Endothelial cell of umbilical vein (primary cell): Measurements from ENCODE around the gene PARP3. TPM values are rescaled to one million over a fixed set of nuclear protein-coding genes. Genes with fewer than 3 reads are reported as not detected.

Source experiments
- BruUV-seq: library from RNA; stranded (reverse); fragments of 400-500 nt; replicated peaks from 2 replicates; lab custom pipeline; 2021; lab: Mats Ljungman, UMichigan
- CTCF ChIA-PET: fragments of 300-600, 350-600 bp; sonication (Branson Sonifier 250); formaldehyde crosslinking; loops from one replicate; lab custom pipeline; 2021; ENCODE audit warnings: antibody characterized with exemption, inconsistent platforms; lab: Charles Lee
- POLR2A ChIA-PET: fragments of 300-600, 350-600 bp; sonication (Branson Sonifier 250); formaldehyde crosslinking; loops from one replicate; lab custom pipeline; 2021; ENCODE audit warnings: antibody characterized with exemption, inconsistent platforms; lab: Charles Lee
- DNase-seq: peaks from one replicate; pipeline ENCODE4 v3.0.0-alpha.2; 2011; ENCODE audit warnings: low read depth, low spot score
- FAIRE-seq: peaks from 2 replicates; lab custom pipeline; 2011; peaks lifted over from hg19 to GRCh38; lab: Jason Lieb, UNC
- H2AFZ ChIP-seq: 2 replicates; pipeline ENCODE4 v1.6.0; 2012; ENCODE audit warnings: low read depth, low read length, control low read depth, inconsistent platforms
- H3K27ac ChIP-seq: 2 replicates; pipeline ENCODE4 v1.5.1; 2011; ENCODE audit warnings: low read depth, mild to moderate bottlenecking, control low read depth, low read length, moderate library complexity; ENCODE audit not compliant: insufficient read depth
- H3K27me3 ChIP-seq, 2 experiments: 2 replicates each; pipeline versions ENCODE4 v1.6.0 to v1.6.1; 2011; ENCODE audit warnings: low read length in 2 of 2, mixed read lengths in 1 of 2; ENCODE audit not compliant: control insufficient read depth in 2 of 2, insufficient read depth in 2 of 2
- H3K36me3 ChIP-seq, 2 experiments: 2 replicates in 1 of 2; 3 replicates in 1 of 2; pipeline ENCODE4 v1.5.1; 2011; ENCODE audit warnings: low read length in 2 of 2, mild to moderate bottlenecking in 1 of 2, moderate library complexity in 1 of 2; ENCODE audit not compliant: control insufficient read depth in 2 of 2, insufficient read depth in 2 of 2; ENCODE audit errors: extremely low read depth in 1 of 2
- H3K4me1 ChIP-seq: 3 replicates; pipeline ENCODE4 v1.5.1; 2011; ENCODE audit warnings: mild to moderate bottlenecking, low read length; ENCODE audit not compliant: control insufficient read depth, insufficient read depth; ENCODE audit errors: extremely low read depth
- H3K4me2 ChIP-seq: 2 replicates; pipeline ENCODE4 v1.6.1; 2011; ENCODE audit warnings: low read length, control low read depth, mixed read lengths; ENCODE audit not compliant: insufficient read depth
- H3K4me3 ChIP-seq, 3 experiments: fragments of 200-600 bp in 1 of 3; sonication (generic), shearing (Covaris generic) in 1 of 3; replicated peaks in 1 of 3; 2 replicates each; pipeline ENCODE4 v1.5.1; 2011 to 2016; ENCODE audit warnings: control low read depth in 3 of 3, low read length in 3 of 3, mild to moderate bottlenecking in 2 of 3, inconsistent platforms in 1 of 3, low read depth in 1 of 3, moderate library complexity in 1 of 3; ENCODE audit not compliant: insufficient read depth in 1 of 3
- H3K79me2 ChIP-seq: 2 replicates; pipeline ENCODE4 v1.6.0; 2012; ENCODE audit warnings: low read length, inconsistent platforms; ENCODE audit not compliant: control insufficient read depth, insufficient read depth
- H3K9ac ChIP-seq: replicated peaks from 2 replicates; pipeline ENCODE3; 2011; ENCODE audit warnings: low read length, control low read depth; ENCODE audit not compliant: insufficient read depth; ENCODE audit errors: extremely low read depth
- H3K9me1 ChIP-seq: replicated peaks from 3 replicates; pipeline ENCODE4 v1.6.0; 2011; ENCODE audit warnings: mild to moderate bottlenecking, low read length; ENCODE audit not compliant: control insufficient read depth, insufficient read depth; ENCODE audit errors: extremely low read depth
- H3K9me3 ChIP-seq: replicated peaks from 2 replicates; pipeline ENCODE4 v1.5.1; 2012; ENCODE audit warnings: low read length, inconsistent platforms; ENCODE audit not compliant: control insufficient read depth, insufficient read depth
- H4K20me1 ChIP-seq: replicated peaks from 2 replicates; pipeline ENCODE3; 2011; ENCODE audit warnings: mild to moderate bottlenecking, low read length; ENCODE audit not compliant: control insufficient read depth, insufficient read depth; ENCODE audit errors: extremely low read depth
- FOS ChIP-seq: IDR thresholded peaks from 2 replicates; pipeline ENCODE4 v1.6.1; 2011; ENCODE audit warnings: mild to moderate bottlenecking, low read length, moderate library complexity, borderline replicate concordance; ENCODE audit not compliant: insufficient read depth
- GATA2 ChIP-seq: IDR thresholded peaks from 2 replicates; pipeline ENCODE4 v1.7.0; 2011; ENCODE audit warnings: low read depth, mild to moderate bottlenecking, moderate library complexity, mixed read lengths, low read length; ENCODE audit not compliant: insufficient read length, insufficient read depth
- JUN ChIP-seq: IDR thresholded peaks from 2 replicates; pipeline ENCODE4 v1.6.1; 2011; ENCODE audit warnings: borderline replicate concordance, low read depth; ENCODE audit not compliant: insufficient read length, insufficient read depth
- MAX ChIP-seq: IDR thresholded peaks from 2 replicates; pipeline ENCODE4 v1.6.1; 2011; ENCODE audit not compliant: insufficient read depth, insufficient read length
- POLR2A ChIP-seq: IDR thresholded peaks from 2 replicates; pipeline ENCODE4 v1.6.1; 2012; ENCODE audit warnings: low read depth, mild to moderate bottlenecking, control low read depth, low read length
- POLR2AphosphoS5 ChIP-seq: IDR thresholded peaks from 2 replicates; pipeline ENCODE4 v1.6.1; 2012; ENCODE audit warnings: low read depth, mild to moderate bottlenecking, control low read depth, low read length, moderate library complexity; ENCODE audit not compliant: insufficient read depth
- dilution Hi-C: fragments of 300-500 bp; cut with MboI; formaldehyde crosslinking; loops from one replicate; pipeline ENCODE4 v1.15.0; 2019; ENCODE audit warnings: low sequenced_read_pairs; ENCODE audit not compliant: extremely low pct_ligation_motif_present
- intact Hi-C: fragments of 100-400 bp; cut with micrococcal nuclease; formaldehyde crosslinking; loops from one replicate; pipeline ENCODE4 v1.10.0; 2022
- polyA plus RNA-seq, 4 experiments: library from polyadenylated mRNA; depleted of rRNA in 3 of 4; stranded (reverse) in 3 of 4; unstranded in 1 of 4; fragments of >200 nt; gene quantifications; 2 replicates each; pipeline versions ENCODE4 v1.2.1 to v1.2.3, GENCODE V29; 2011 to 2012; ENCODE audit warnings: missing spikeins in 1 of 4
- total RNA-seq: library from RNA; stranded (reverse); gene quantifications from 2 replicates; pipeline ENCODE4 v1.2.3, GENCODE V29; 2021
- TF ChIP-seq, protein P1 (sequence below), 2 donors: IDR thresholded peaks; 1 replicate in 1 of 2; 2 replicates in 1 of 2; pipeline ENCODE4 v1.5.1; 2011; ENCODE audit warnings: low read length in 2 of 2, mild to moderate bottlenecking in 2 of 2, moderate library complexity in 2 of 2, control low read depth in 1 of 2, inconsistent platforms in 1 of 2, low read depth in 1 of 2; ENCODE audit not compliant: insufficient read depth in 1 of 2; ENCODE audit errors: extremely low read depth in 1 of 2

PARP3 gene
- total and polyA plus RNA-seq, 2 donors (not counting 3 experiments of a cell fraction or from before 2014, with no cell fraction given): 10.0 to 13.8 TPM

DNA sequence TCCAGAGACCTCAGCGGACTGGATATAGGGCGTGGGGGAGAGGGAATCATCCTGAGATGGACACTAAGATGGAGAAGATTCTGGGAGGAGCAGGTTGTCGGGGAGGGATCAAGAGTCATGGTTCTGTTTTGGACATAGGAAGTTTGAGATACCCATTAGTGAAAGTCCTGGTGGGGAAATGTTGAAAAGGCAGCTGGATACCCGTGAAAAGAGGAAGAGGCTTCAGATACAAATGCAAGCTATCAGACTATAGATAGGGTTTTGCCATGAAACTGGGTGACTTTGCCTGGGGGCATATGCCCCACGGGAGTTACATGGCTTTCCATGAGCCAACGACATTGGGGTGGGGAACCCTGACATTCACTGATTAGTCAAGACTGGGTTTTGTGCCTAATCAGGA, 11.9 kb downstream of the PARP3 start:
- no peaks in the 10 kb centered on the region for H3K79me2 ChIP-seq
- H3K27ac ChIP-seq: no peak overlapping the region
- H3K4me2 ChIP-seq: no peak overlapping the region
- H3K4me1 ChIP-seq: no peaks in the 10 kb centered on the region
- no peak for DNase-seq
- intact Hi-C loops: no loop called here
- H3K27me3 ChIP-seq: peaks cover 7 to 13% of the 10 kb centered on the region in 2 experiments
- TF ChIP-seq MAX (no peak), POLR2AphosphoS5 (no peak), FOS (no peak), GATA2 (no peak), POLR2A (no peak), JUN (no peak)
- TF ChIP-seq, protein P1, sequence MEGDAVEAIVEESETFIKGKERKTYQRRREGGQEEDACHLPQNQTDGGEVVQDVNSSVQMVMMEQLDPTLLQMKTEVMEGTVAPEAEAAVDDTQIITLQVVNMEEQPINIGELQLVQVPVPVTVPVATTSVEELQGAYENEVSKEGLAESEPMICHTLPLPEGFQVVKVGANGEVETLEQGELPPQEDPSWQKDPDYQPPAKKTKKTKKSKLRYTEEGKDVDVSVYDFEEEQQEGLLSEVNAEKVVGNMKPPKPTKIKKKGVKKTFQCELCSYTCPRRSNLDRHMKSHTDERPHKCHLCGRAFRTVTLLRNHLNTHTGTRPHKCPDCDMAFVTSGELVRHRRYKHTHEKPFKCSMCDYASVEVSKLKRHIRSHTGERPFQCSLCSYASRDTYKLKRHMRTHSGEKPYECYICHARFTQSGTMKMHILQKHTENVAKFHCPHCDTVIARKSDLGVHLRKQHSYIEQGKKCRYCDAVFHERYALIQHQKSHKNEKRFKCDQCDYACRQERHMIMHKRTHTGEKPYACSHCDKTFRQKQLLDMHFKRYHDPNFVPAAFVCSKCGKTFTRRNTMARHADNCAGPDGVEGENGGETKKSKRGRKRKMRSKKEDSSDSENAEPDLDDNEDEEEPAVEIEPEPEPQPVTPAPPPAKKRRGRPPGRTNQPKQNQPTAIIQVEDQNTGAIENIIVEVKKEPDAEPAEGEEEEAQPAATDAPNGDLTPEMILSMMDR (IDR thresholded peaks at IDR 0.05; ENCODE audit: extremely low read depth in 1 of 2, insufficient read depth in 1 of 2, low read depth in 1 of 2, low read length in 2 of 2): no peak
- no TSS peak for BruUV-seq
- H3K9ac ChIP-seq: no peak overlapping the region
- FAIRE-seq: no peak
- H3K9me1 ChIP-seq: no peaks in the 10 kb centered on the region
- H2AFZ ChIP-seq: no peak overlapping the region
- H3K4me3 ChIP-seq: no peak overlapping the region
- POLR2A ChIA-PET: interaction anchor here (1.6 kb wide), 1 partner anchor 12 kb away, joined by 4 read pairs; the partner anchor contains the start of genes PARP3 and RRP9
- H3K36me3 ChIP-seq: no peaks in the 10 kb centered on the region
- no peaks in the 10 kb centered on the region for H4K20me1 ChIP-seq
- dilution Hi-C loops: no loop called here
- H3K9me3 ChIP-seq: no peaks in the 10 kb centered on the region
- CTCF ChIA-PET: interaction anchor here (1.0 kb wide), 2 partner anchors 13 to 20 kb away, joined by 3 to 4 read pairs; partner anchors contain the start of genes ABHD14B and RRP9
